PC-9 (cell line): ENCODE data around the gene TNFSF12.

ENCODE experiments used
- EZH2 ChIP-seq: fragments of 200-600 bp; sonication (generic); IDR thresholded peaks from 2 replicates; pipeline ENCODE4 v1.8.0; 2017; ENCODE audit warnings: antibody characterized with exemption, low read depth
- TF ChIP-seq, protein P1 (sequence below): fragments of 200-600 bp; sonication (generic); conservative IDR thresholded peaks from 2 replicates; pipeline ENCODE4 v1.6.1; 2017; ENCODE audit warnings: mixed run types, antibody characterized with exemption, mild to moderate bottlenecking, moderate library complexity

DNA sequence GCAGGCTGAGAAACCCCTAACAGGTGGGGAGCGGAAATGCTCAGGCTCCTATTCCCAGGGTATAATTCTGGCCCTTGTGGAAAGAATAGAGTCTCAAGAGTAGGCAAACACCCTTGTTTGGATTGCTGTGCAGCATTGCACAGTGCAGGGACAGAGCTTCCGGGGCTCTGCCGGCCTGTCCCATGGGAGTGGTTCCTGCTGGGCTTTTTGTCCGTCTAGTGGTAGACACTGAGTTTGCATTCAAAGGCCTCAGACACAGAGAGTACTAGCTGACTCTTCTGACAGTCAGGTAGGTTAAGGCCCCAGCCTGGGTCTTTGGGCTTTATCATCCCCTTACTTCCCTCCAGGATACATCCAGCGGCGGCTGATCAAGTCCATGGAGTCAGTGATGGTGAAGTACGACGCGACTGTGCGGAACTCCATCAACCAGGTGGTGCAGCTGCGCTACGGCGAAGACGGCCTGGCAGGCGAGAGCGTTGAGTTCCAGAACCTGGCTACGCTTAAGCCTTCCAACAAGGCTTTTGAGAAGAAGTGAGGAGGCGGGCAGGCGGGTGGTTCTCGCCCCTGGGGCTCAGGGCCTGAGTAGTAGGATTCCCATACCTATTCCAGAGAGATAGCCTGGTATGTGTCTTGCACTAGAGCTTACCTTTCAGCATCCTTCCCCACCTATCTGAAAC, 46.5 kb upstream of the TNFSF12 start:
- TF ChIP-seq, protein P1, sequence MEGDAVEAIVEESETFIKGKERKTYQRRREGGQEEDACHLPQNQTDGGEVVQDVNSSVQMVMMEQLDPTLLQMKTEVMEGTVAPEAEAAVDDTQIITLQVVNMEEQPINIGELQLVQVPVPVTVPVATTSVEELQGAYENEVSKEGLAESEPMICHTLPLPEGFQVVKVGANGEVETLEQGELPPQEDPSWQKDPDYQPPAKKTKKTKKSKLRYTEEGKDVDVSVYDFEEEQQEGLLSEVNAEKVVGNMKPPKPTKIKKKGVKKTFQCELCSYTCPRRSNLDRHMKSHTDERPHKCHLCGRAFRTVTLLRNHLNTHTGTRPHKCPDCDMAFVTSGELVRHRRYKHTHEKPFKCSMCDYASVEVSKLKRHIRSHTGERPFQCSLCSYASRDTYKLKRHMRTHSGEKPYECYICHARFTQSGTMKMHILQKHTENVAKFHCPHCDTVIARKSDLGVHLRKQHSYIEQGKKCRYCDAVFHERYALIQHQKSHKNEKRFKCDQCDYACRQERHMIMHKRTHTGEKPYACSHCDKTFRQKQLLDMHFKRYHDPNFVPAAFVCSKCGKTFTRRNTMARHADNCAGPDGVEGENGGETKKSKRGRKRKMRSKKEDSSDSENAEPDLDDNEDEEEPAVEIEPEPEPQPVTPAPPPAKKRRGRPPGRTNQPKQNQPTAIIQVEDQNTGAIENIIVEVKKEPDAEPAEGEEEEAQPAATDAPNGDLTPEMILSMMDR = no peak
- TF ChIP-seq EZH2 = no peak
